Tibial nerve (tissue), 4 donors: Measurements from ENCODE around the gene PCLO. TPM values are rescaled to one million over a fixed set of nuclear protein-coding genes. Genes with fewer than 3 reads are reported as not detected.

Experiments
- DNase-seq, 2 donors: peaks; one replicate each; pipeline ENCODE4 v3.0.0-alpha.2; 2019; ENCODE audit warnings: low spot score in 2 of 2
- H3K27ac ChIP-seq, 4 donors: fragments of 200-600 bp; sonication (generic) in 3 of 4; one replicate each; pipeline ENCODE4 v1.5.1; 2017 to 2019; ENCODE audit warnings: mild to moderate bottlenecking in 1 of 4
- H3K27me3 ChIP-seq, 2 donors: fragments of 200-600 bp; sonication (generic) in 1 of 2; one replicate each; pipeline versions ENCODE4 v1.5.1 to v1.6.0; 2017 to 2019
- H3K36me3 ChIP-seq, 3 donors: fragments of 200-600 bp; sonication (generic); one replicate each; pipeline ENCODE4 v1.5.1; 2018 to 2019
- H3K4me1 ChIP-seq, 4 donors: fragments of 200-600 bp; sonication (generic) in 3 of 4; one replicate each; pipeline ENCODE4 v1.5.1; 2017 to 2019
- H3K4me3 ChIP-seq, 4 donors: fragments of 200-600 bp; sonication (generic) in 3 of 4; one replicate each; pipeline ENCODE4 v1.5.1; 2017 to 2019; ENCODE audit warnings: mild to moderate bottlenecking in 1 of 4, moderate library complexity in 1 of 4
- H3K9me3 ChIP-seq, 4 donors: fragments of 200-600 bp; sonication (generic) in 3 of 4; one replicate each; pipeline ENCODE4 v1.5.1; 2017 to 2019
- CTCF ChIP-seq, 5 experiments: fragments of 200-600 bp in 3 of 5; fragments of 450-650 bp in 2 of 5; sonication (generic) in 3 of 5; IDR thresholded peaks; one replicate each; pipeline ENCODE4 v1.5.1; 2016 to 2019; ENCODE audit warnings: antibody characterized with exemption in 5 of 5, mild to moderate bottlenecking in 3 of 5, moderate library complexity in 2 of 5
- EP300 ChIP-seq, 2 donors: sonication (generic); formaldehyde crosslinking; IDR thresholded peaks; one replicate each; pipeline ENCODE4 v1.6.1; 2017; ENCODE audit warnings: antibody characterized with exemption in 2 of 2, mild to moderate bottlenecking in 1 of 2
- POLR2A ChIP-seq, 2 donors: fragments of 450-650 bp; IDR thresholded peaks; one replicate each; pipeline ENCODE4 v1.6.1; 2017; ENCODE audit warnings: antibody characterized with exemption in 2 of 2, mild to moderate bottlenecking in 2 of 2, moderate library complexity in 2 of 2
- WGBS, 2 donors: methylation state at CpG; one replicate each; pipeline ENCODE4 v1.1.5; 2018; 5-methylcytosine and 5-hydroxymethylcytosine counted together
- total RNA-seq, 4 donors: library from RNA; depleted of rRNA; stranded (reverse); fragments of >200 nt; gene quantifications; one replicate each; pipeline ENCODE4 v1.1.0, GENCODE V29; 2016

PCLO gene
- total RNA-seq, 4 donors from 2014 or later, result under 0.01 to 0.78 (median 0.52) TPM

GRCh38 chr7:82975811-82976468, 186.7 kb downstream of the PCLO start:
- Histone ChIP-seq H3K27me3 (no peaks in the 10 kb centered on the region), H3K4me1 (no peaks in the 10 kb centered on the region), H3K4me3 (no peak overlapping the region), H3K27ac (no peak overlapping the region), H3K9me3 (no peaks in the 10 kb centered on the region), H3K36me3 (no peaks in the 10 kb centered on the region)
- WGBS, 2 donors, result 40 to 64% methylated on average over 2 of the region's 2 CpGs
- TF ChIP-seq CTCF (IDR thresholded peaks at IDR 0.05), result no peak
- TF ChIP-seq POLR2A (IDR thresholded peaks at IDR 0.05), result no peak
- TF ChIP-seq EP300 (IDR thresholded peaks at IDR 0.05), result no peak
- DNase-seq, result no peak

GRCh38 chr7:82972135-82972534, 190.5 kb downstream of the PCLO start:
- Histone ChIP-seq H3K27ac (no peak overlapping the region), H3K27me3 (no peaks in the 10 kb centered on the region), H3K9me3 (no peaks in the 10 kb centered on the region), H3K4me3 (no peak overlapping the region), H3K36me3 (no peaks in the 10 kb centered on the region), H3K4me1 (no peaks in the 10 kb centered on the region)
- WGBS, 2 donors, result 46 to 53% methylated on average over 1 of the region's 1 CpG
- DNase-seq, result no peak
- no peak for TF ChIP-seq CTCF (IDR thresholded peaks at IDR 0.05)
- TF ChIP-seq POLR2A (IDR thresholded peaks at IDR 0.05), result no peak
- TF ChIP-seq EP300 (IDR thresholded peaks at IDR 0.05), result no peak

GRCh38 chr7:82965088-82966036, 197.3 kb downstream of the PCLO start:
- H3K27me3 ChIP-seq, result no peaks in the 10 kb centered on the region
- DNase-seq, result no peak
- no peaks in the 10 kb centered on the region for H3K4me1 ChIP-seq
- WGBS, 2 donors, result 80 to 87% methylated on average over 2 of the region's 2 CpGs
- no peak overlapping the region for H3K4me3 ChIP-seq
- H3K9me3 ChIP-seq, result no peaks in the 10 kb centered on the region
- H3K36me3 ChIP-seq, result no peaks in the 10 kb centered on the region
- no peak overlapping the region for H3K27ac ChIP-seq
- TF ChIP-seq POLR2A (IDR thresholded peaks at IDR 0.05) (no peak), EP300 (IDR thresholded peaks at IDR 0.05) (no peak), CTCF (IDR thresholded peaks at IDR 0.05) (no peak)

- DNase-seq, result no peak
- no peak for TF ChIP-seq EP300 (IDR thresholded peaks at IDR 0.05)
- TF ChIP-seq CTCF (IDR thresholded peaks at IDR 0.05), result no peak
- TF ChIP-seq POLR2A (IDR thresholded peaks at IDR 0.05), result no peak
- Histone ChIP-seq H3K9me3 (no peaks in the 10 kb centered on the region), H3K36me3 (no peaks in the 10 kb centered on the region), H3K4me1 (no peaks in the 10 kb centered on the region), H3K4me3 (no peak overlapping the region), H3K27ac (no peak overlapping the region), H3K27me3 (no peaks in the 10 kb centered on the region)
- WGBS, 2 donors, result 94 to 97% methylated on average over 1 of the region's 1 CpG
Measured at GRCh38 chr7:82964150-82964882, 198.4 kb downstream of the PCLO start.
